Measurements from ENCODE around the gene KIF3A.
A peak's percentile ranks its signal among the peaks of the same experiment; 100 is the strongest.

KIF3A gene

DNA sequence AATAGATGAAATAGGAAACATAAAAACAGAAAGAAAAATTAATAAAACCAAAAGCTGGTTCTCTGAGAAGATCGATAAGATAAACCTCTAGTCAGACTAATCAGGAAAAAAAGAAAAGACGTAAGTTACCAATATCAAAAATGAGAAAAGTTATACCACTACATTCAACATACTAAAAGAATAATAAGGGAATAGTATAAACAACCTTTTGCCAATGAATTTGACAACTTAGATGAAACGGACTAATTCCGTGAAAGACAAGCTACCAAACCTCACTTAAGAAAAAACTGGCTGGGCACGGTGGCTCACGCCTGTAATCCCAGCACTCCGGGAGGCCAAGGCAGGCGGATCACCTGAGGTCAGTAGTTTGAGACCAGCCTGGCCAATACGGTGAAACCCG, 7.5 kb downstream of the KIF3A start:
- no peak overlapping the region for H3K27ac Mint-ChIP-seq
- no peaks in the 10 kb centered on the region for H3K4me1 Mint-ChIP-seq
- H3K27me3 Mint-ChIP-seq (ENCODE audit: low read depth), result no peaks in the 10 kb centered on the region
- H3K36me3 Mint-ChIP-seq (ENCODE audit: low read depth), result peaks cover 30% of the 10 kb centered on the region
- H3K4me3 Mint-ChIP-seq, result no peak overlapping the region
- no peaks in the 10 kb centered on the region for H3K9me3 Mint-ChIP-seq
- TF ChIP-seq, protein P1, sequence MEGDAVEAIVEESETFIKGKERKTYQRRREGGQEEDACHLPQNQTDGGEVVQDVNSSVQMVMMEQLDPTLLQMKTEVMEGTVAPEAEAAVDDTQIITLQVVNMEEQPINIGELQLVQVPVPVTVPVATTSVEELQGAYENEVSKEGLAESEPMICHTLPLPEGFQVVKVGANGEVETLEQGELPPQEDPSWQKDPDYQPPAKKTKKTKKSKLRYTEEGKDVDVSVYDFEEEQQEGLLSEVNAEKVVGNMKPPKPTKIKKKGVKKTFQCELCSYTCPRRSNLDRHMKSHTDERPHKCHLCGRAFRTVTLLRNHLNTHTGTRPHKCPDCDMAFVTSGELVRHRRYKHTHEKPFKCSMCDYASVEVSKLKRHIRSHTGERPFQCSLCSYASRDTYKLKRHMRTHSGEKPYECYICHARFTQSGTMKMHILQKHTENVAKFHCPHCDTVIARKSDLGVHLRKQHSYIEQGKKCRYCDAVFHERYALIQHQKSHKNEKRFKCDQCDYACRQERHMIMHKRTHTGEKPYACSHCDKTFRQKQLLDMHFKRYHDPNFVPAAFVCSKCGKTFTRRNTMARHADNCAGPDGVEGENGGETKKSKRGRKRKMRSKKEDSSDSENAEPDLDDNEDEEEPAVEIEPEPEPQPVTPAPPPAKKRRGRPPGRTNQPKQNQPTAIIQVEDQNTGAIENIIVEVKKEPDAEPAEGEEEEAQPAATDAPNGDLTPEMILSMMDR (IDR thresholded peaks at IDR 0.05; ENCODE audit: unreplicated experiment in 3 of 3), result no peak

DNA sequence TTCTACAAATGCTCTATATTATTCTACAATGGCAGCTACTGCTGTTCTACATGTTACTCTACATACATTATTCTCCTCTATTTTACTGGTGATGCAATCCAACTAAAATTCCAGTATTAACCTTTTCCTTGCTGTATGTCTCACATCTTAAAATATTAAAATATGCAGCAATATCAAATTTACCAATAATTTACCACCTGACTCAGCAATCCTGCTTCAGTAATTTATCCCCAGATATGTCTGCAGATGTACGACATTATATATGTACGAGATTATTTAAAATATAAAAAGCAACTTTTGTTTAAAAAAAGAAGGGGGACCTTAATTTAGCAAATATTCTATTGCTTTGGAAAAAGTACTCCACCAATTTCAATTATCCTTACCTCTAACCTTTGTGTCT, 11.6 kb downstream of the KIF3A start:
- H3K27ac Mint-ChIP-seq, result no peak overlapping the region
- H3K4me1 Mint-ChIP-seq, result no peaks in the 10 kb centered on the region
- H3K4me3 Mint-ChIP-seq, result no peak overlapping the region
- H3K27me3 Mint-ChIP-seq (ENCODE audit: low read depth), result no peaks in the 10 kb centered on the region
- TF ChIP-seq, protein P1 (IDR thresholded peaks at IDR 0.05; ENCODE audit: unreplicated experiment in 3 of 3), result no peak
- H3K36me3 Mint-ChIP-seq (ENCODE audit: low read depth), result peaks cover 49% of the 10 kb centered on the region
- H3K9me3 Mint-ChIP-seq, result no peaks in the 10 kb centered on the region

DNA sequence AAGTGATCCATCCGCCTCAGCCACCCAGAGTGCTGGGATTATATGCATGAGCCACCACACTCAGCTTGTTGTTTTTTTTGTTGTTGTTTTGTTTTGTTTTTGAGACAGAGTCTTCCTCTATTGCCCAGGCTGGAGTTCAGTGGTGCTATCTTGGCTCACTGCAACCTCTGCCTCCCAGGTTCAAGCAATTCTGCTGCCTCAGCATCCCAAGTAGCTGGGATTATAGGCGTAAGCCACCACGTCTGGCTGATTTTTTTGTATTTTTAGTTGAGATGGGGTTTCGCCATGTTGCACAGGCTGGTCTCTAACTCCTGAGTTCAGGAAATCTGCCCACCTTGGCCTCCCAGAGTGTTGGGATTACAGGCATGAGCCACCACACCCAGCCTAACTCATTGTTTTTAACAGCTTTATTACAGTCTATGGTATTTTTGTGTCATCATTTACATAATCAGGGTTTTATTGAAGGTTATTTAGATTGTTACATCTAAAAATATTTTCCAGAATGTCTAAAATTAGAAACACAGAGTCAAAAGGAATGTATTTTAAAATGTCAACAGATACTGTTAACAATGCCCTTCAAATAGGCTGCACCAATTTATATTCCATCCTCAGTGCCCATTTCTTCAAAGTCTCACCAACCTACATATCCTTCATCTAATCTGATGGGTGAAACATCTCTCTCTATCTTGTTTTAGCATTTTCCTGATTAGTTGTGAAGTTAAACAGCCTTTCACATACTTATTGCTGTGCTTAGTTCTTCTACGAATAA, 18.6 kb downstream of the KIF3A start:
- Mint-ChIP-seq H3K4me3 (no peak overlapping the region), H3K36me3 (ENCODE audit: low read depth) (peaks cover 52% of the 10 kb centered on the region), H3K27me3 (ENCODE audit: low read depth) (no peaks in the 10 kb centered on the region), H3K4me1 (no peaks in the 10 kb centered on the region), H3K27ac (no peak overlapping the region), H3K9me3 (no peaks in the 10 kb centered on the region)
- TF ChIP-seq, protein P1 (IDR thresholded peaks at IDR 0.05; ENCODE audit: unreplicated experiment in 3 of 3), result no peak

DNA sequence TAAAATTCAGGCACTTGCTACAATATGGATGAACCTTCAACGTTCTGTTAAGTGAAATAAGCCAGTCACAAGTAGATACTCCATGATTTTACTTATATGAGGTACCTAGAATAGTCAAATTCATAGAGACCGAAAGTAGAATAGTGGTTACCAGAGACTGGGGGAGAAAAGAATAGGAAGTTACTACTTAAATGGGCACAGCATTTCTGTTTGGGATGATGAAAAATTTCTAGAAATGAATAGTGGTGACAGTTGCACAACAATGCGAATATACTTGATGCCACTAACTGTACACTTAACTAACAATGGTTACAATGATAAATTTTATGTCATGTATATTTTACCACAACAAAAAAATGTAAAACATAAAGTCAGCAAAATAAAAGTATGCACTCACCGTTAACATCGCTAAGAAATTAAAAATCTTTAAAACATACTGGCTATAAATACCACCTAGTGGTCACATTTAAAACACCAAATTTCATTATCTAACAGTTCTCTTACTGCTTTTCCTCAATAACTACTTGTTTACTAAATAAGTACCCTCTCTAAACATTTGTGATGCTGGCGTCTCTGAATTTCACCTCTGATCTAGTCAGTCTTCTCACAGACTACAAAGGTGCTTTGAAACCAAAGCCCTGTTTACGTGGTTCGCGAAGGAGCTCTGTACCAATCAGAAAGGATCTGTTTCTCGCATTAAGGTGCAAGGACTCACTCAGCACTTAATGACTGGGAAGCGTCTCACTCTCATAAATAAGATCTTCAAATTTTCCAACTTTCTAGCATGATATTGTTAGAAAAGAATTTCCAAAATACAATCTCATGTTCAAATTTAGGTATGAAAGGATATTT, 22.7 kb downstream of the KIF3A start:
- TF ChIP-seq, protein P1 (IDR thresholded peaks at IDR 0.05; ENCODE audit: unreplicated experiment in 3 of 3), result peak; percentile 35 to 55 (median 36)
- no peaks in the 10 kb centered on the region for H3K4me1 Mint-ChIP-seq
- no peak overlapping the region for H3K4me3 Mint-ChIP-seq
- H3K27me3 Mint-ChIP-seq (ENCODE audit: low read depth), result no peaks in the 10 kb centered on the region
- no peaks in the 10 kb centered on the region for H3K9me3 Mint-ChIP-seq
- H3K27ac Mint-ChIP-seq, result no peak overlapping the region
- peaks cover 31% of the 10 kb centered on the region for H3K36me3 Mint-ChIP-seq (ENCODE audit: low read depth)

DNA sequence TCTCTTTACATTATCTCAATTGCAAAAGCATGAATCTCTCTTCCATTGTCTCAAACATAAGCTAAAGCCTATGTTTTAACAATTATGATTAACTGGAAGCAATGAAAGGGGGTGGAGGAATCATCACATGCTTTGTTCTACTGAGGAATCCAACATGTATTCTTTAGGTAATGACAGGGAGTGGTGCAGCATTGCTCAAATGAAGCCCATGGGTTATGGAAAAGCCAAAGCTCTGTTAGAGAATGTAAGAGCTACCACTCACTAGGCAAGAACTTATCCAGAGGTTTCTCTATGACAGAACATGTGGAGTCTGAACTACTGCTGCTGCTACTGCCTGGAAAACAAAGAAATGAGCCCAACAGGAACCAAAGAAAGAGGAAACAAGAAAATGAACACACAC, 28.7 kb downstream of the KIF3A start:
- no peaks in the 10 kb centered on the region for H3K27me3 Mint-ChIP-seq (ENCODE audit: low read depth)
- H3K9me3 Mint-ChIP-seq, result no peaks in the 10 kb centered on the region
- no peak overlapping the region for H3K27ac Mint-ChIP-seq
- H3K4me3 Mint-ChIP-seq, result no peak overlapping the region
- no peaks in the 10 kb centered on the region for H3K4me1 Mint-ChIP-seq
- TF ChIP-seq, protein P1 (IDR thresholded peaks at IDR 0.05; ENCODE audit: unreplicated experiment in 3 of 3), result no peak
- H3K36me3 Mint-ChIP-seq (ENCODE audit: low read depth), result peaks cover 28% of the 10 kb centered on the region
